Measurements from ENCODE around the gene IL17B. TPM values are rescaled to one million over a fixed set of nuclear protein-coding genes. Genes with fewer than 3 reads are reported as not detected.

Gene IL17B
- total and polyA plus RNA-seq, 2 of the 13 experiments (the other 11 are each of a cell fraction or from before 2014, with no cell fraction given), result 0.29 to 2.6 TPM

GRCh38 chr5:149345147-149345891 lies 33.8 kb downstream of the IL17B start, which contains the start of gene GRPEL2 (continued):
- 0 out of 2 replicates have a peak, but pooled peaks have one; percentile 51 for TF ChIP-seq ZNF652 (CRISPR knock-in tag; IDR thresholded peaks at IDR 0.05; ENCODE audit: borderline replicate concordance, low read depth)
- TF ChIP-seq HOMEZ (CRISPR knock-in tag; IDR thresholded peaks at IDR 0.05; ENCODE audit: low read depth), result peak; percentile 58; the same call in 1 of the 2 replicates
- TF ChIP-seq PHF21A (CRISPR knock-in tag; IDR thresholded peaks at IDR 0.05), result peak; percentile 87
- no peak for TF ChIP-seq PCBP2 (optimal IDR thresholded peaks at IDR 0.05; ENCODE audit: low read depth, low read length, poor library complexity, severe bottlenecking)
- no peak for TF ChIP-seq DPF2 (CRISPR knock-in tag; IDR thresholded peaks at IDR 0.05; ENCODE audit: borderline replicate concordance, low read depth)
- TF ChIP-seq ZNF333 (CRISPR knock-in tag; IDR thresholded peaks at IDR 0.05; ENCODE audit: borderline replicate concordance), result no peak
- no peak for TF ChIP-seq ZNF207 (IDR thresholded peaks at IDR 0.05; ENCODE audit: borderline replicate concordance)
- peak; percentile 65; the same call in 1 of the 2 replicates for TF ChIP-seq JUND (CRISPR knock-in tag; IDR thresholded peaks at IDR 0.05)
- TF ChIP-seq THAP8 (CRISPR knock-in tag; IDR thresholded peaks at IDR 0.05; ENCODE audit: borderline replicate concordance), result peak; percentile 19; the same call in 1 of the 2 replicates
- peak; percentile 65 for TF ChIP-seq SP2 (CRISPR knock-in tag; IDR thresholded peaks at IDR 0.05)
- TF ChIP-seq ZNF431 (CRISPR knock-in tag; IDR thresholded peaks at IDR 0.05; ENCODE audit: borderline replicate concordance, low read depth), result no peak; the same call in 1 of the 2 replicates
- TF ChIP-seq CBX2 (IDR thresholded peaks at IDR 0.05; ENCODE audit: low read depth, low read length), result no peak
- TF ChIP-seq CBX2 (CRISPR knock-in tag; IDR thresholded peaks at IDR 0.05; ENCODE audit: low read depth), result no peak
- TF ChIP-seq MIER3 (CRISPR knock-in tag; IDR thresholded peaks at IDR 0.05; ENCODE audit: borderline replicate concordance), result no peak
- TF ChIP-seq TSC22D2 (CRISPR knock-in tag; IDR thresholded peaks at IDR 0.05; ENCODE audit: borderline replicate concordance), result 0 out of 2 replicates have a peak, but pooled peaks have one; percentile 67
- TF ChIP-seq CBX1 (IDR thresholded peaks at IDR 0.05; ENCODE audit: low read depth), result peak; percentile 19
- no peak for TF ChIP-seq HMG20A (CRISPR knock-in tag; IDR thresholded peaks at IDR 0.05; ENCODE audit: borderline replicate concordance)
- no peak for TF ChIP-seq ZFAT (CRISPR knock-in tag; conservative IDR thresholded peaks at IDR 0.05)
- peak; percentile 32; the same call in 1 of the 2 replicates for TF ChIP-seq ZMYM2 (CRISPR knock-in tag; IDR thresholded peaks at IDR 0.05)
- no peak for TF ChIP-seq POLR2AphosphoS2 (IDR thresholded peaks at IDR 0.05; ENCODE audit: low read depth, low read length)
- TF ChIP-seq MTERF4 (CRISPR knock-in tag; IDR thresholded peaks at IDR 0.05), result peak; percentile 84; the same call in 1 of the 2 replicates
- TF ChIP-seq NR2F2 (IDR thresholded peaks at IDR 0.05; ENCODE audit: borderline replicate concordance, low read depth), result no peak; the same call in 1 of the 2 replicates
- no peak for TF ChIP-seq NFIC (IDR thresholded peaks at IDR 0.05; ENCODE audit: low read length)
- peak; percentile 84 for TF ChIP-seq FOXK2 (IDR thresholded peaks at IDR 0.05)
- TF ChIP-seq MNT (IDR thresholded peaks at IDR 0.05), result no peak
- no peak; the same call in 1 of the 2 replicates for TF ChIP-seq KAT7 (CRISPR knock-in tag; IDR thresholded peaks at IDR 0.05; ENCODE audit: borderline replicate concordance)
- 0 out of 2 replicates have a peak, but pooled peaks have one; percentile 53 for TF ChIP-seq ZNF550 (CRISPR knock-in tag; IDR thresholded peaks at IDR 0.05; ENCODE audit: borderline replicate concordance)
